Activated naive CD8-positive, alpha-beta T cell treated with anti-CD3 and anti-CD28 coated beads for 36 hours (primary cell): Measurements from ENCODE around the gene AMT. TPM values are rescaled to one million over a fixed set of nuclear protein-coding genes. Genes with fewer than 3 reads are reported as not detected.

Experiments used
- DNase-seq: peaks from one replicate; pipeline ENCODE4 v3.0.0; 2021
- H3K27ac Mint-ChIP-seq: one replicate; pipeline ENCODE4 v1.8.0; 2022; ENCODE audit warnings: mild to moderate bottlenecking, moderate library complexity, mixed read lengths
- H3K27me3 Mint-ChIP-seq: one replicate; pipeline ENCODE4 v1.8.0; 2022; ENCODE audit warnings: mild to moderate bottlenecking, mixed read lengths
- H3K36me3 Mint-ChIP-seq: one replicate; pipeline ENCODE4 v1.8.0; 2021; ENCODE audit warnings: mild to moderate bottlenecking, mixed read lengths
- H3K4me1 Mint-ChIP-seq: one replicate; pipeline ENCODE4 v1.8.0; 2021; ENCODE audit warnings: mixed read lengths
- H3K4me3 Mint-ChIP-seq: one replicate; pipeline ENCODE4 v1.8.0; 2022; ENCODE audit warnings: mild to moderate bottlenecking, moderate library complexity, mixed read lengths
- H3K9me3 Mint-ChIP-seq: one replicate; pipeline ENCODE4 v1.8.0; 2022; ENCODE audit warnings: mixed read lengths
- total RNA-seq, 2 experiments: library from RNA; stranded (reverse); gene quantifications; one replicate each; pipeline ENCODE4 v1.2.3, GENCODE V29; 2021

Gene AMT
- total RNA-seq, 2 experiments from 2014 or later = 0.42 to 2.0 TPM

DNA sequence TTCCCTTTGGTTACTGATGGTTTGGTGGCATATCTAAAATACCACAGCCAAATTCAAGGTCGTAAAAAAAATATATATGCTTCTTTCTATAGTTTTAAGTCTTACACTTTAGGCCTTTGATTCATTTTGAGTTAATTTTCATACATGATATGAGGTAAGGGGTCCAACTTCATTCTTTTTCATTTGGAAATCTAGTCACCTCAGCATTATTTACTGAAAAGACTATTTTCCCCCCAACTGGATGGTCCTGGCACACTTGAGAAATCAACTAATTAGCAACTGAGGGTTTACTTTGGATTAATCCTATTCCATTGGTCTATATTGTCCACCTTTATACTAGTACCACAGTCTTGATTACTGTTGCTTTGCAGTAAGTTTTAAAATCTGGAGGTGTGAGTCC is 36.7 kb downstream of the AMT start:
- Mint-ChIP-seq H3K4me1 (peaks cover 32% of the 10 kb centered on the region), H3K36me3 (peaks cover 20% of the 10 kb centered on the region), H3K4me3 (no peak overlapping the region), H3K9me3 (no peaks in the 10 kb centered on the region), H3K27ac (no peak overlapping the region), H3K27me3 (no peaks in the 10 kb centered on the region)
- no peak for DNase-seq

DNA sequence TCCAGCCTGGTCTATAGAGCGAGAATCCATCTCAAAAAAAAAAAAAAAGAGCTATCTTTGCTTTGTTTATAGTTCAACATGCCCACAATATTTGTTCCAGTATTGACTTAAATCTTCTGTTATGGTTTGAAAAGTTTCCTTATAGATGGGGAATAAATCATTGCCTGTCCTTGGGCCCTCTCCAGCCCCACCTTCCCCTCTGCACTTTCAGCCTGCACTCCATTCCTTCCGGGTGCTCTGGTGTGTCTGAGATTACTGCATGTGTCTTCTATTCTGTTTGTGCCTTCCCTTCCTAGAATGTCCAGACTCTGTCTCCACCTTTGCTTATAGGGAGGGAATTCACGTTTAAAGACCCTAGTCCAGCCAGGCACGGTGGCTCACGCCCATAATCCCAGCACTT is 38.9 kb downstream of the AMT start:
- Mint-ChIP-seq H3K27ac (no peak overlapping the region), H3K4me1 (peaks cover 37% of the 10 kb centered on the region)

DNA sequence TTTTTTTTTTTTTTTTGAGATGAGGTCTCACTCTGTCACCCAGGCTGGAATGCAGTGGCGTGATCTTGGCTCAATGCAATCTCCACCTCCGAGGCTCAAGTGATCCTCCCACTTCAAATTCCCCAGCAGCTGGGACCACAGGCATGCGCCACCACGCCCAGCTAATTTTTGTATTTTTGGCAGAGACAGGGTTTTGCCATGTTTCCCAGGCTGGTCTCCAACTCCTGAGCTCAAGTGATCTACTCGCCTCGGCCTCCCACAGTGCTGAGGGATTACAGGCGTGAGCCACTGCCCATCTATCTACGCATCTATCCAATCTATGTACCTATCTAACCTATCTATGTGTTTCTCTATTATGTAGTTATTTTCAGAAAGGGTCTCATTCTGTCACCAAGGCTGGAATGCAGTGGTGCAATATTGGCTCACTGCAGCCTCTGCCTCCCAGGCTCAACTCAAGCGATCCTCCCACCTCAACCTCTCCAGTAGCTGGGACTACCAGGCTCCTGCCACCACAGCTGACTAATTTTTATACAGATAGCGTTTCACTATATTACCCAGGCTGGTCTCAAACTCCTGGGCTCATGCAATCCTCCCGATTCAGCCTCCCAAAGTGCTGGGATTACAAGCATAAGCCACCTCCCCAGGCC is 43.9 kb downstream of the AMT start:
- H3K27me3 Mint-ChIP-seq = no peaks in the 10 kb centered on the region
- peak overlapping the region; percentile 81 for H3K27ac Mint-ChIP-seq
- H3K36me3 Mint-ChIP-seq = peaks cover 50% of the 10 kb centered on the region
- peaks cover 13% of the 10 kb centered on the region for H3K9me3 Mint-ChIP-seq
- DNase-seq = no peak
- no peak overlapping the region for H3K4me3 Mint-ChIP-seq
- H3K4me1 Mint-ChIP-seq = peaks cover 39% of the 10 kb centered on the region

More for the DNA sequence above, 38.9 kb downstream of the AMT start:
- H3K36me3 Mint-ChIP-seq = peaks cover 31% of the 10 kb centered on the region
- H3K27me3 Mint-ChIP-seq = no peaks in the 10 kb centered on the region
- no peak overlapping the region for H3K4me3 Mint-ChIP-seq
- no peak for DNase-seq
- H3K9me3 Mint-ChIP-seq = peaks cover 7% of the 10 kb centered on the region

DNA sequence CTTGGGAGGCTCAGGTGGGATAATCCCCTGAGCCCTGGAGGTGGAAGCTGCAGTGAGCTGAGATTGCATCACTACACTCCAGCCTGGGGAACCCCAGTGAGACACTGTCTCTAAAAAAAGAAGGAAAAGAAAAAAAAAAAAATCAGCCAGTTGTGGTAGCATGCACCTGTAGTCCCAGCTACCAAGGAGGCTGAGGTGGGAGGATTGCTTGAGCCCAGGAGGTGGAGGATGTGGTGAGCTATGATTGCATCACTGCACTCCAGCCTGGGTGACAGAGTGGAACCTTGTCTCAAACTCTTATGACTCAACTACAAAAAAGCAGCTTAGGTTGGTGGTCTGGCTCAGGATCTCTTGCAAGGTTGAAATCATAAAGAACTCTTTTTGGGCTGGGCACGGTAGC is 44.8 kb downstream of the AMT start:
- Mint-ChIP-seq H3K27me3 (no peaks in the 10 kb centered on the region), H3K9me3 (peaks cover 13% of the 10 kb centered on the region), H3K36me3 (peaks cover 56% of the 10 kb centered on the region), H3K4me1 (peaks cover 40% of the 10 kb centered on the region), H3K27ac (peak overlapping the region; percentile 83), H3K4me3 (no peak overlapping the region)
- peak; percentile 59 for DNase-seq

DNA sequence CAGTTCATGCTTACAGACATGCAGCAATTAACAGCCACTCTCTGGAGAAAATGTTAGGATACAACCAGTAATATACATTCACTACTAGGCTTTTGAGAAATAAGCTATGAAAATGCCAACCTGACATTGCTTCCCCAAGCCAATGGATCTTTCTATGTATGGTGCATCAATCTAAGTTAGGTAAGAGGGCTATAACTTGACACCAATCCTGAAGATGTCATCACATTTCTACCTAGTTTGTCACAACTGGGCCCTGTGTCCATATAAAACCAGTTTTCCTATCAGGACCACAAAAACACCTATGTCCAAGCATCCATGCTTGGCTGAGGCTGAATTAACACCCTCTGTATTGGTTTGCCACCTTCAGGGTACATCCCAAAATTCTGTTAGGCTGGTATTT is 50.3 kb downstream of the AMT start:
- Mint-ChIP-seq H3K4me1 (peaks cover 28% of the 10 kb centered on the region), H3K36me3 (peaks cover 54% of the 10 kb centered on the region), H3K27ac (peak overlapping the region; percentile 54), H3K27me3 (no peaks in the 10 kb centered on the region), H3K4me3 (no peak overlapping the region), H3K9me3 (no peaks in the 10 kb centered on the region)
- DNase-seq = no peak

DNA sequence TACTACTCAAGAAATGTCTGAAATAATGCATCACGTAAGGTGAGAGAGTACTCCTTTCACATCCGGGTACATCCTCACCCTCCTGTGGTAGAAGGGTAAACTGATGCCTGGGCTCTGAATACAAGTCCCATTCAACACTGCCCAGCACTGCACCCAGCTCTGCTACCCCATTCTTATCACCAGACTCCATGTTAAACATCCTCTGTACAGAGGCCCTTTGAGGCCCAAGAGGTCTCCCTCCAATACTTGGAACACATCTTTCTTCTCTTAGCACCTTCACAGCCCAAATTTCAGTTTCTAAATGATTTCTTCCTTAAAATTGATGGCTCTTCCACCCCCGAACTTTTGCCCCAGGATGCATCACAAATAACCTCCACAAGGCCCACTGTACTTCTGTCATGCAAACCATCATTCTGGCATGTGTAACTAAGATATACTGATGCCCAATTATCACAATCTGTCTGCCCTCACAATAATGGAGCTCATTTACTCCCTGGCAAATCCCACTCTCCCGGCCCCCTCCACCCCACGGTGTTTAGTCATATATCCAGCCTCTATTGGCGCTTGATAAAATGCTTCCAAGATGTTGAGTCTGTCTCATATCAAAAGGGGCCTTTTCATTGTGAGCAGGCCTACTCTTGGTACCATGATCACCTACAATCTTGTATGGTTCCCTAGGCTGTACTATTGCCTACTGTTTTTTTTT is 51.5 kb downstream of the AMT start:
- DNase-seq = no peak
- H3K4me1 Mint-ChIP-seq = peaks cover 26% of the 10 kb centered on the region
- peaks cover 58% of the 10 kb centered on the region for H3K36me3 Mint-ChIP-seq
- H3K4me3 Mint-ChIP-seq = no peak overlapping the region
- H3K9me3 Mint-ChIP-seq = no peaks in the 10 kb centered on the region
- H3K27me3 Mint-ChIP-seq = no peaks in the 10 kb centered on the region
- H3K27ac Mint-ChIP-seq = peak overlapping the region; percentile 32

Other genes with a start within 250 kb of the AMT start
- 1 to 10 TPM; 4.0 to 4.2 TPM for gene C3orf62, start 145.2 kb downstream of the AMT start, total RNA-seq
- gene USP4, start 82.4 kb downstream of the AMT start, total RNA-seq = 10 to 100 TPM; 63.3 to 64.0 TPM
- 100 to 1,000 TPM; 237 to 242 TPM for gene GPX1, start 64.1 kb downstream of the AMT start, total RNA-seq
- 100 to 1,000 TPM; 414 to 420 TPM for gene RHOA, start 10.5 kb downstream of the AMT start, total RNA-seq
- 10 to 100 TPM; 10.2 to 10.5 TPM for gene TCTA, start 10.1 kb downstream of the AMT start, total RNA-seq
- 1 to 10 TPM; 7.3 to 8.7 TPM for gene NICN1, start 6.9 kb upstream of the AMT start, total RNA-seq
- 10 to 100 TPM; 10.8 to 12.3 TPM for gene DAG1, start 47.8 kb upstream of the AMT start, total RNA-seq
- under 1 TPM; 0.10 to 0.35 TPM for gene BSN, start 132.0 kb upstream of the AMT start, total RNA-seq